ENCODE data around the gene TEN1. TPM values are rescaled to one million over a fixed set of nuclear protein-coding genes. Genes with fewer than 3 reads are reported as not detected.

Gene TEN1
- total and polyA plus RNA-seq, 9 of the 15 experiments (the other 6 are each of a cell fraction or from before 2014, with no cell fraction given): 1.3 to 25.7 (median 10.1) TPM

- TF ChIP-seq NCOA2 (IDR thresholded peaks at IDR 0.05; ENCODE audit: partially characterized antibody in 2 of 2) (no peak), GTF2A2 (tag; IDR thresholded peaks at IDR 0.05) (no peak), SP1 (CRISPR knock-in tag; IDR thresholded peaks at IDR 0.05) (no peak), SAP30 (IDR thresholded peaks at IDR 0.05; ENCODE audit: borderline replicate concordance, insufficient read depth, low read depth, low read length, poor library complexity, severe bottlenecking) (no peak), GTF2E2 (tag; IDR thresholded peaks at IDR 0.05) (no peak), CSDE1 (IDR thresholded peaks at IDR 0.05) (no peak), ZKSCAN1 (IDR thresholded peaks at IDR 0.05; ENCODE audit: low read depth, low read length) (no peak), ETV5 (CRISPR knock-in tag; IDR thresholded peaks at IDR 0.05; ENCODE audit: low read depth) (no peak), ZNF583 (CRISPR knock-in tag; IDR thresholded peaks at IDR 0.05) (no peak), PHB (CRISPR knock-in tag; IDR thresholded peaks at IDR 0.05) (no peak), L3MBTL2 (IDR thresholded peaks at IDR 0.05) (0 out of 2 replicates have a peak, but pooled peaks have one; percentile 9), SMARCE1 (IDR thresholded peaks at IDR 0.05) (peak; percentile 44; the same call in 1 of the 2 replicates), ZC3H4 (CRISPR knock-in tag; IDR thresholded peaks at IDR 0.05; ENCODE audit: borderline replicate concordance) (no peak), ARID3A (IDR thresholded peaks at IDR 0.05; ENCODE audit: borderline replicate concordance, low read depth, low read length) (0 out of 2 replicates have a peak, but pooled peaks have one; percentile 14), ZNF311 (CRISPR knock-in tag; IDR thresholded peaks at IDR 0.05) (no peak), CBFB (CRISPR knock-in tag; IDR thresholded peaks at IDR 0.05) (no peak), JUNB (CRISPR knock-in tag; conservative IDR thresholded peaks at IDR 0.05) (no peak), NR2C2 (CRISPR knock-in tag; IDR thresholded peaks at IDR 0.05) (no peak), NR2C2 (tag; IDR thresholded peaks at IDR 0.05) (peak; percentile 75), BCLAF1 (IDR thresholded peaks at IDR 0.05; ENCODE audit: borderline replicate concordance in 1 of 2, control insufficient read depth in 1 of 2, low read depth in 2 of 2, low read length in 1 of 2) (no peak), SRF (CRISPR knock-in tag; IDR thresholded peaks at IDR 0.05) (no peak), TFAP4 (CRISPR knock-in tag; IDR thresholded peaks at IDR 0.05; ENCODE audit: borderline replicate concordance) (no peak), FOXJ2 (tag; IDR thresholded peaks at IDR 0.05) (no peak), POU5F1 (IDR thresholded peaks at IDR 0.05; ENCODE audit: borderline replicate concordance, low read depth, low read length, partially characterized antibody) (no peak)
Observed at GRCh38 chr17:75976175-75976848, 2.7 kb upstream of the TEN1 start (continued).
